Hypothalamus (tissue), 51 donors: ENCODE results near the gene AP1S2.
"Not testable (repeated sequence)": the region's sequence is repeated elsewhere in the genome, so short reads cannot be mapped to it uniquely, and the experiment has no call there.

Experiments
- DNase-seq, 51 donors: peaks; one replicate each; lab custom pipeline; 2025; lab: John Stamatoyannopoulos, UW

The AP1S2 gene

GRCh38 chrX:15854712-15855567, at the start of gene AP1S2:
Gene AP1S2, minus strand, starts transcription at chrX:15854813. Its CDS starts 2,289 bp downstream, at chrX:15852524.
- DNase-seq: peak; percentile 29 to 97 (median 87)

DNA sequence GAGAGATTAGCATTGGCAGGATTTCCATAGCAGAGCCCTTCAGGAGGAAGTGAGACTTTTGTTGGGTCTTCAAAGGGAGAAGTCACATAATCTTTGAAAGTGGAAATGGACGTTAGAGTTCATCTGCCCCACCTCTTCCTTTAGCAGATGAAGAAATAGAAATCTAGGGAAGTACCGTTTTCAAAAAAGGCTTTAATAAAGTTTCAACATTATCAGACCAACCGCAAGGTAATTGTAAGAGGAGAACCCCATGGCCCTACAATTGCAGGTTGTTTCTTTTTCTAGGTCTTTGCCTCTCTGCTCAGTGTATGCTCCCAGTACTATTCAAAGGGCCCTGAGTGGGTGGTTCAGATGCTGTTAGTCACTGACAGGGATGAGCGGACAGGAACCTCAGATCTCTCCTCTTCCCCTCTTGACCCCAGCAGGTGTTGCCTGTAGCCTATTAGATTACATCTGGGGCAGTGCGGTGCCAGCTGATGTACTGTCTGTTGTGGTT, 48.6 kb upstream of the AP1S2 start:
- no peak for DNase-seq

- no peak for DNase-seq
These were observed 40.7 kb upstream of the AP1S2 start for GRCh38 chrX:15895334-15895733.

GRCh38 chrX:15894724-15895123, 40.1 kb upstream of the AP1S2 start:
- DNase-seq: no peak

GRCh38 chrX:15890463-15890862, 35.9 kb upstream of the AP1S2 start:
- DNase-seq: no peak

GRCh38 chrX:15888062-15888461, 33.4 kb upstream of the AP1S2 start:
- no peak for DNase-seq

- DNase-seq: no peak
These were observed 28.9 kb upstream of the AP1S2 start for GRCh38 chrX:15883540-15883863.

- DNase-seq: no peak
These were observed 28.3 kb upstream of the AP1S2 start for GRCh38 chrX:15882704-15883539.

GRCh38 chrX:15881381-15881897, 26.8 kb upstream of the AP1S2 start:
- DNase-seq: no peak

DNA sequence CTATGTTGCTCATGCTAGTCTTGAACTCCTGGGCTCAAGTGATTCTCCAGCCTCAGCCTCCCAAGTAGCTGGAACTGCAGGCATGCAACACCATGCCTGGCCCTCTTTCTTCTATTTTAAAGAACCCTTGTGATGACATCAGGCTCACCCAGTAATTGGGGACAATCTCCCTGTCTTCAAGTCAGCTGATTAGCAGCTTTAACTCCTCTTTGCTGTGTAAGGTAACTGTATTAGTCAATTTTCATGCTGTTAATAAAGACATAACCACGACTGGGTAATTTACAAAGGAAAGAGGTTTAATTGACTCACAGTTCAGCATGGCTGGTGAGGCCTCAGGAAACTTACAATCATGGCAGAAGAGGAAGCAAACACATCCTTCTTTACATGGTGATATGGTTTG, 23.3 kb upstream of the AP1S2 start:
- DNase-seq: not testable (repeated sequence)

- DNase-seq: peak in 9 of 51 donors; percentile 0 to 8 (median 1)
These were observed 22.8 kb upstream of the AP1S2 start for GRCh38 chrX:15877380-15877779.

DNA sequence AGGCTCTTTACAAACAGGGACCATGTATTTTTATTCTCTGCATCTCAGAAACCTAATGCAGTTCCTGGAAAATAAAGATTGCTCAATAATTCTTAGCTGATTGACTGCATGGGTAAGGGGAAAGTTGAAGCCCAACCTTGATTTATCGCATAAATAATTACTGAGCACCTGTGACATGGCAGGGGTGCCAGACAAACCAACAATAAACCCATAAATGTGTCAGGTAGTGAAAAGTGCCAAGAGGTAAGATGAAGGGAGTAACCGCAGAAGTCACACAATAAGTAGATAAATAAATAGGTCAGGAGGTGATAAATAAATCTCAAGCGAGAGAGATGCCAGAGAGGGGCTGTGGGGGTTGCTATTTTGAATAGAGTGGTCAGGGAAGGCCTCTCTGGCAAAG, 20.1 kb upstream of the AP1S2 start:
- no peak for DNase-seq

DNA sequence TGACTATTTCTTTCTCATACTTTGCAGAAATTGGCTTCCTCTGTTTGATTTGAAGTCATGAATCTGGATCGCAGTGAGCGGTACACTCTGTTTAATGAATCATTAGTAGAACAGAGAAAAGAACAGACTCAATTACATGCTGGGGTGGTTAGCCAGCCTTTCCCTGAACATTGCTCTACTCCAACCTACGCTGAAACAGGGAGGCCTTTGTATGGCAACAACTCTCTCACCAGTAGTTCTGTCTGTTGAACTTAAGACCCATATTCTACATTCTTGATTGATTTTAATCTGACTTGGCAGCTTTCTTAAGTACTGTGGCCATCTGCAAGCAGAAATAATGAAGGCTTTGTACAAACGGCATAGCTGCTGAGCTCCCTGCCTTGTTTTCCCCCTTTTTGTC, 19.0 kb upstream of the AP1S2 start:
- DNase-seq: peak in 5 of 51 donors; percentile 1 to 26 (median 8)

DNA sequence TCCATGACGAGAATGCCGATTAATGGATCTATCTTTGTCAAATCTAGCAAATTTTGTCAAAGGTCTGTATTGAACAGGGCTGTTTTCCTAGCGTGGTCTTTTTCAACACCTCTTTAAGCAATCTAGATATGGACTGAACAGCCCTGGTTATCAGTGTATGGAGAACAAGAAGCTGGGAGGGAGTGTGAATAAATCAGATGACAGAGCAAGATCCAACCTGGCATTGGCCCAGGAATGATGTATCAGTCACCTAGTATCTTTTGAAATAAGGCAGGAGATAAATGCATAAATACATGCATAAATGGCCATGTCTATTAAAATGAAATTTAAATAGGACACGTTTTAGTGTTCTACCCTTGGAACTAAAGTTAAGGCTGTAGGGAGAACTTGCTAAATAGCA, 15.7 kb upstream of the AP1S2 start:
- DNase-seq: no peak

DNA sequence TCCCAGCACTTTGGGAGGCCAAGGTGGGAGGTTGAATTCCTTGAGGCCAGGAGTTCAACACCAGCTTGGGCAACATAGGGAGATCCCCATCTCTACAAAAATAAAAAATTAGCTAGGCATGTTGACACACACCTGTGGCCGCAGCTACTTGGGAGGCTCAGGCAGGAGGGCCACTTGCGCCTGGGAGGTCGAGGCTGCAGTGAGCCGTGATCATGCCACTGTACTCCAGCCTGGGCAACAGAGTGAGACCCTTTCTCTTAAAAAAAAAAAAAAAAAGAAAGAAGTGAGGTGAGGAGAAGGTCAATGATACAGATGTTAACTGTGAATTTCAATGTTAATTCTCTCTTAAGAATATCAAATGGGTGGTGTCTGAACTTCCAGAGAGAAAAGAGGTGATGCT, 15.1 kb upstream of the AP1S2 start:
- DNase-seq: no peak

GRCh38 chrX:15866147-15866546, 11.5 kb upstream of the AP1S2 start:
- no peak for DNase-seq

- no peak for DNase-seq
These were observed 10.0 kb upstream of the AP1S2 start for GRCh38 chrX:15864629-15865028.

- DNase-seq: peak in 2 of 51 donors; percentile 0 to 3
These were observed 9.4 kb upstream of the AP1S2 start for GRCh38 chrX:15864023-15864422.

DNA sequence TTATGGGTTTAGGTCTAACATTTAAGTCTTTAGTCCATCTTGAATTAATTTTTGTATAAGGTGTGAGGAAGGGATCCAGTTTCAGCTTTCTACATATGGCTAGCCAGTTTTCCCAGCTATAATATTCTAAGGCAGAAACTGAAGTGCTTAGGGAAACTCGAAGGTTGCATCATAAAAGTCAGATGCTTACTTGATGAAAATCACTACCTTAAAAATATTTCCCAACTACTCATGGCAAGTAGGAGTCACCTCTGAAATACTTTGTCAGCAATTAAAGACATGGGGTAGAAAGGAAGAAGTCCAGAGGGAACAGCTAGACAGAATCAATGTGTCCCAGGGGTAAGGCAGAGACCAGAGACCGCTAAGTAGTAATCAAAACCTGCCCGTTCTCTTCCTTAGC, 6.3 kb upstream of the AP1S2 start:
- no peak for DNase-seq

DNA sequence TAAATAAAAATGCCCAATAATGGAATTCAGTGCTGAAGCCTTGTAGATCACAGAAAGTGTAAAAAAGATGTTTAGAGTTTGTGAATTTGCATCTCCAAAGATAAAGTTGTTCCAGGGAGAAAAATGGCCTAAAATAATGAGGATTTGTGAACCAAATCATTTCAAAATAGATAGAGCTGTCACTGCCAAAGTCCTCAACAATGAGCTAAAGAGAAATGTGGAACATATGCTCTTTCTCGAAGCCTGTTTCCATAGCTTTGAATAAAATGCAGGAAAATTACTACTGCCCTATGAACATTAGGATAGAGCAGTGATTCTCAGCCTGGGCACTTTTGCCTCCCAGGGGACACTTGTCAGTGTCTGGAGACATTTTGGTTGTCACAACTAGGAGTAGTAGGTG, 3.4 kb upstream of the AP1S2 start:
- DNase-seq: no peak

DNA sequence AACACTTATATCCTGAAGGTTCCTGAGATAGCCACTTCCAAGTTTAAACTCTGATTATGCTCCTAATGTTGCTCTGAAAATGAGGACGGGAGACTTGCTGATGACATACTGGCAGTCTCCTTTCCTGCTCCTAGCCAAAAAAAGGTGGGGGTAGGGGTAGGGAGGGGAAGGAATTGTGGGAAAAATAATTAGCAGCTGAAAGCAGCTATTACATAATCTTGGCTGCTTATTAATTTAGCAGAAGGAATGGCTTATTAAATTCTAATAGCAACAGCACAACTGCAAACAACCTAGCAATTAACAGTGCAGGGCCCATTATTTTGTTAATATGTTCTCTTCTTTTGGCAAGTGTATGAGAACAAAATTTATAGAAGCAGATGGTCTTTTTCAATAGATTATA, 2.0 kb upstream of the AP1S2 start:
- no peak for DNase-seq

GRCh38 chrX:15856222-15856587, 1.6 kb upstream of the AP1S2 start:
- no peak for DNase-seq
